Mesodermal cell (in vitro differentiated cells): ENCODE results near the gene TLCD2.
"Not testable (repeated sequence)": the region's sequence is repeated elsewhere in the genome, so short reads cannot be mapped to it uniquely, and the experiment has no call there.

Experiments
- H3K27ac ChIP-seq: 2 replicates; pipeline ENCODE4 v1.7.0; 2013; ENCODE audit warnings: mild to moderate bottlenecking, low read depth, low read length, moderate library complexity; ENCODE audit not compliant: severe bottlenecking
- H3K36me3 ChIP-seq: 2 replicates; pipeline ENCODE4 v1.7.1; 2013; ENCODE audit warnings: mild to moderate bottlenecking, low read length, moderate library complexity; ENCODE audit not compliant: control insufficient read depth, insufficient read depth
- H3K4me1 ChIP-seq: one replicate; pipeline ENCODE4 v1.7.1; 2013; ENCODE audit warnings: mild to moderate bottlenecking, low read length; ENCODE audit not compliant: insufficient read depth, control insufficient read depth, poor library complexity, severe bottlenecking
- H3K4me3 ChIP-seq: 2 replicates; pipeline ENCODE4 v1.7.0; 2013; ENCODE audit warnings: low read length, control low read depth, mild to moderate bottlenecking; ENCODE audit not compliant: insufficient read depth, poor library complexity, severe bottlenecking; ENCODE audit errors: extremely low read depth
- H3K9me3 ChIP-seq: 2 replicates; pipeline ENCODE4 v1.7.1; 2013; ENCODE audit warnings: mild to moderate bottlenecking, low read length, moderate library complexity; ENCODE audit not compliant: control insufficient read depth
- WGBS, 2 experiments: methylation state at CpG; one replicate each; pipeline ENCODE4 v1.1.5; 2013; ENCODE audit warnings: missing lambda C conversion rate in 2 of 2; ENCODE audit not compliant: insufficient coverage in 2 of 2; 5-methylcytosine and 5-hydroxymethylcytosine counted together

The TLCD2 gene

DNA sequence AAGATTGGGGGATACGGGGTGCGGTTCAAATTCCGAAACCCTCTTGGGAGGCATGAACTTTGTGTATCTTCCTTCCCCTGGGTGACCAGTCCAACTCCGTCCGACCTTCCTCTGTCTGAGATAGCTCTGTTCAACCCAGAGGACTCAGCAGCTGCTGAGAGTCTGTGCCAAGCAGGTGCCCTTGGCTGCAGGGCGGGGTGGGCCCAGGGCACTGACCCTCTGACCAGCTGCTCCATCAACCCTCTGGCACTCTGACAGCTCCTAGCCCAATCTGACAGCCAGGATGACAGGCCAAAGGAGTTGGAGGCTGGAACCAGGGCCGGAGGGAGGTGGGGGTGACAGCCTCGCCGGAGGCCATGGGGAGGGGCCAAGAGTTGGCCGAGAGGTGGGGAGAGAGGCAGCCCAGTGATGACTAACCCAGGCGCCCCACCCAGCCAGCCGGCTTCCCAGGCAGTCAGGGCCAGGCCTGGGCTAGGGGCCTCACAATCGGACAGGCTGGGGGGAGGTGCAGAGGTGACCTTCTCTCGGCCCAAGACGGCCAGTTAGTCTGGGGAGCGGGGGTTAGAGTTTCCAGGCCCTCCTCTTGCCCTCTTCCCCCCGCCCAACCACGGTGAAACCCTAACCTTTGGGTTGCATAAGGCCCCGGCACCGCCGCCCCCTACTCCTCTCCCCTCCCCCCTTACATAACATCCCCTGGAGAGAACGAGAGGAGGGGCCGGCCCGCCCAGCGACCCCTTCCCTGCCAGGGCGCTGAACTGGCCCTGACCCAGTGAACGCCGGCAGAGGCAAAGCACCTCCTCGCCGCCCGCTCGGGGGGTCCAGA lies 5.0 kb upstream of the TLCD2 start:
- peaks cover 36% of the 10 kb centered on the region for H3K36me3 ChIP-seq
- 1 to 3% methylated on average over 8 to 22 of the region's 32 CpGs for WGBS, 2 experiments

DNA sequence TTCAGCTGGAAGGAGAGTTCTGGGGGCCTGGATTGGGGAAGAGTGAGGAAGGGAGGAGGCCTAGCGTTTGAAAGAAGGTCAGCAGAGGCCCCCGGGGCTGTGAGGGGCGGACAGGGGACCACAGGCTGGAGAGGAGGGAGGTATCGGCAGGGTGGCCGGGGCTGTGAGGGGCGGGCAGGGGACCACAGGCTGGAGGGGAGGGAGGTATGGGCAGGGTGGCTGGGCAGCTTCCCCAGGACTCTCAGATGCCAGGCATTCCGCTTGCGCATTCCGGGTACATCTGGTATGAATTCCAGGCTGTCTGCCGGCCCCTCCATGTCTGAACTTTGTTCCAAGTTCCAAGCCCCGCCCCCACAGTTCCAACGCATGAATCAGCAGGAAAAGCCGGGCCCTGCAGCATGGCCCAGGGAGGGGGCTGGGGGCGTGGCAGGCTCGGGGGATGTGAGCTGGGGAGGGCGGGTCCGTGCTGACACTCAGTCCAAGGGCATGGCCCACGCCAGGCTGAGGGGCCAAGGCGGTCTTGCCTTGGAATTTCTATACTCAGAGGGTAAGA lies 4.3 kb upstream of the TLCD2 start:
- Histone ChIP-seq H3K9me3 (no peaks in the 10 kb centered on the region), H3K4me1 (peaks cover 42% of the 10 kb centered on the region), H3K27ac (peak overlapping the region; percentile 97), H3K4me3 (peak overlapping the region; percentile 99), H3K36me3 (peaks cover 36% of the 10 kb centered on the region)
- WGBS, 2 experiments, result 2 to 3% methylated on average over 11 to 17 of the region's 19 CpGs

More for the DNA sequence above, 5.0 kb upstream of the TLCD2 start:
- H3K9me3 ChIP-seq, result no peaks in the 10 kb centered on the region
- peak overlapping the region; percentile 97 for H3K27ac ChIP-seq
- H3K4me3 ChIP-seq, result peak overlapping the region; percentile 99
- H3K4me1 ChIP-seq, result peaks cover 42% of the 10 kb centered on the region

DNA sequence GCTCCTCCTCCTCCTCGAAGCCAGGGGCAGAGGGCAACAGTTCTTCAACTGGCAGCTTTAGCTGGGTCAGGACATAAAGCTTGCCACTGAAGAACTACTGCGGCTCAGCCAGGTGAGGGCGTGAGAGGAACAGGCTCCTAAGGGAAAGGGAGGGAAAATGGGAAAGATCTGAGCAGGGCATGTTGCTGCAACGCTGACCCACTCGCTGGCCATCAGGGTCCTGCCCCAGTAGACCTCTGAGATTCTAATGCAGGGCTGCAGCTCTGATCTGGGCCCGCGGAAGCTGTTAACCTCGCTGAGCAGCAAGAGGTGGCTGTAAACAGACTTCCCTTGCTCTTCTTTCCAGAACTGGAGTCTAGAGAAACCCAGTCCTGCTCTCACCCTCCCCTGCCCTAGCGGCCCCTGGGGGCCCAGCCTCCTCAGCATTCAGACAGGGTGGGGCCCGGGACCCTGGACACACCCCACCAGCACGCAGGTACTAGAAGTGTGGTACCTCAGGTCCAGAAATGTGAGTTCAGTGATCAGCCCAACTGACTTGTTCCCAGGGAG lies 3.8 kb upstream of the TLCD2 start:
- peaks cover 44% of the 10 kb centered on the region for H3K4me1 ChIP-seq
- H3K9me3 ChIP-seq, result no peaks in the 10 kb centered on the region
- peak overlapping the region; percentile 97 for H3K27ac ChIP-seq
- WGBS, 2 experiments, result 7 to 12% methylated on average over 8 to 10 of the region's 11 CpGs
- peaks cover 36% of the 10 kb centered on the region for H3K36me3 ChIP-seq
- peak overlapping the region; percentile 99 for H3K4me3 ChIP-seq

DNA sequence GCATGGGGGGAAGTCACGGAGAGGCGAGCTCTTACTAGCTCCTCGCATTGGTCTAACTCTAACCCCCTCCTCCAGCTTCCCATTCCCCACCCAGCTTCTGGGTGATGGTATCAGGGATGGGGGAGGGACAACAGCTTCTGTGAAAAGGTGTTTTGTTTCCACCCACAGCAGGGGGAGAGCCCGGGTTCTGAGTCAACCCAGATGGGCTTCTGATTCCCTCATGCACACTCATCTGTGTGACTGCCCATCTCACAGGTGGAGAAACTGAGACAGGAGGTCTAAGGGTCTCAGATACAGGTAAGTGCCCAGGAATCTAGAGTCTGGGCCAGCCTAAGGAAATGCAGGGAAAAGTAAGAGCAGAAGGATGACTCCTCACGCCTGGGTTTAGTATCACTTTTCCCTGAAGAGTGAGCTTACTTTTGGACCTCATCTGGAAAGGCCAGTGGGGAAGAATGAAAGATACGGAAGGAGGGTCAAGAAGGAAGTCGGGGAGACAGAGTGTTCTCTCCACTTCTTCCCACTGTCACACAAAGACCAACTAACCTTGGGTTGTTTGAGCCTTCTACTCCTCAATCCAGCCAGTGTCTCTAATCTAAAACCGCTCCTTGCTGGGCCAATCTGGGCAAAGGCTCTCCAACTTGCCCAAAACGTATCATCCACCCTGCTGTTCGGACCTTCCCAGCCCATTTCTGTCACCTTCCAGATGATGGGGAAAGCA lies 3.1 kb upstream of the TLCD2 start:
- H3K27ac ChIP-seq, result peak overlapping the region; percentile 97
- 63 to 64% methylated on average over 5 to 6 of the region's 10 CpGs for WGBS, 2 experiments
- no peaks in the 10 kb centered on the region for H3K9me3 ChIP-seq
- H3K4me1 ChIP-seq, result peaks cover 44% of the 10 kb centered on the region
- peaks cover 36% of the 10 kb centered on the region for H3K36me3 ChIP-seq
- H3K4me3 ChIP-seq, result peak overlapping the region; percentile 99

DNA sequence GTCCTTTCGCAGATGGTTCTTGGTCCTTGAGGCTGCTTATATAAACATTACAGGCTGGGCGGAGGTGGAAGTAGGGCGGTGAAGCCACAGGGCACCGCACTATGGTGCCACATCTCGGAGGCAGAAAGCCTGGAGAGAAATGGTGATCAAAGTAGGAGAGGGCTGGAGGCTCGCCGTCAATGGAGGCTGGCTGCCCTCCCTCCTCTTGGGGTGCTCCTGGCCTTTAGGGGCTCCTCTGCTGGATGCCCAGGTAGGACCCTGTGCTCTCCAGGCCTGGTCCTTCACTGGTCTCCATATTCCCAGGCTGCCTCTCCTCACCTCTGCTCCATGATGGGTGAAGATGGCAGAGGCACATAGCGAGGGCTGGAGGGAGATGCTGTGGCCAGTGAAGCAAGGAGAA lies 2.1 kb upstream of the TLCD2 start:
- 100% methylated on average over 6 to 7 of the region's 8 CpGs for WGBS, 2 experiments
- H3K36me3 ChIP-seq, result peaks cover 36% of the 10 kb centered on the region
- H3K9me3 ChIP-seq, result no peaks in the 10 kb centered on the region
- H3K27ac ChIP-seq, result no peak overlapping the region
- H3K4me1 ChIP-seq, result peaks cover 38% of the 10 kb centered on the region
- no peak overlapping the region for H3K4me3 ChIP-seq

DNA sequence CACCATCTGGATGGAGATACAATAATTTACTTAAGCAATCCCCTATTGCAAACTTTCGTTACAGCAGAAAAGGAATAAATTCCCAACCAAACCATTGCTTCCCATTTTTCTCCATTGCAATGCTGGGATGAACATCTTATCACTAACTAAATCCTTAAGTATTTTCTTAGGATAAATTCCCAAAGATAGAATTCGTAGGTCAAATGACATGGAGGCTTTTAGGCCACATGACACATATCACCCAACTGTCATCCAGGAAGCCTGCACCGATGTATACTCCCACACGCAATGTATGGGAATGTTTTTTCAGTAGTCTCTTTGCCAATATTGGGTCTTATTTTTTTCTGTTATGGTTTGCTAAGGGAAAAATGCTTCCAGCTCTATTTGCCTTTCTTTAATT lies 1.6 kb upstream of the TLCD2 start:
- H3K4me3 ChIP-seq, result no peak overlapping the region
- 100% methylated on average over 1 of the region's 4 CpGs; no CpG with 5 or more reads in 1 of the 2 experiments for whole genome bisulfite sequencing, 2 experiments
- H3K4me1 ChIP-seq, result peaks cover 38% of the 10 kb centered on the region
- no peak overlapping the region for H3K27ac ChIP-seq
- peaks cover 36% of the 10 kb centered on the region for H3K36me3 ChIP-seq
- no peaks in the 10 kb centered on the region for H3K9me3 ChIP-seq

DNA sequence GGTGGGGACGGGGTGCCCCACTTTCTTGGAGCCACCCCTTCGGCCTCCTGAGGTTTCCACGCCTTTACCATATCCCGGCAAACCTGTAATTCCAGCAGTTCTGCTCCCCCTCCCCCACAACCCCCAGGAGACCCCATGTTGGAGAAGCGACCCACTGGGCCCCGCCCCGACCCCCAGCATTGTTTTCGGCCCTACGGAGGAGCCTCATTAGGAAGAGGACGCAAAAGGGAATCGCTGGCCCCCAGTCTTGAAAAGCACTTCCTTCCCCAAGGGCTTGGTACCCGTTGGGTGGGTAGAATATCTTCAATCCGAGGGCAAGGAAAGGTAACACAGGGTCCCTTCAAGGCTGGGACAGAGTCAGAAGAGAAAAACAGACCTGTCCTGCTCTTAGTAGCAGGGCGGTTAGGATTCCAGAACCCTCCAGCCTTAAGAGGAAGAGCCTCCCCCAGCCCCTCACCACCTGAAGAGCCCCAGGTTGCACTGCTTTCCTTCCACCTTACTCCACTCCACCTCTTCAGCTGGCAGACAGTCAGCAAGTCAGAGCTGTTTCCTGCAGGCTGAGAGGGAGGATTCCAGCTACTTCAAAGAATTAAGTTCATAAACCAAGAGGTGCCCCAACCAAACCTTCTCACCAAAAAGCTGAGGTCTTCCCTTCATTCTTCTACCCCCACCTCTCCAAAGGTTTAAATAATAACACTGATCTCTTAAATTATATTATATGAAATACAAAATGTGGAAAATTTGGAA lies 803 bp upstream of the TLCD2 start:
- WGBS, 2 experiments, result 27 to 28% methylated on average over 7 to 9 of the region's 14 CpGs
- no peaks in the 10 kb centered on the region for H3K9me3 ChIP-seq
- peak overlapping the region; percentile 49 for H3K4me3 ChIP-seq
- no peak overlapping the region for H3K27ac ChIP-seq
- peaks cover 36% of the 10 kb centered on the region for H3K36me3 ChIP-seq
- peaks cover 38% of the 10 kb centered on the region for H3K4me1 ChIP-seq

DNA sequence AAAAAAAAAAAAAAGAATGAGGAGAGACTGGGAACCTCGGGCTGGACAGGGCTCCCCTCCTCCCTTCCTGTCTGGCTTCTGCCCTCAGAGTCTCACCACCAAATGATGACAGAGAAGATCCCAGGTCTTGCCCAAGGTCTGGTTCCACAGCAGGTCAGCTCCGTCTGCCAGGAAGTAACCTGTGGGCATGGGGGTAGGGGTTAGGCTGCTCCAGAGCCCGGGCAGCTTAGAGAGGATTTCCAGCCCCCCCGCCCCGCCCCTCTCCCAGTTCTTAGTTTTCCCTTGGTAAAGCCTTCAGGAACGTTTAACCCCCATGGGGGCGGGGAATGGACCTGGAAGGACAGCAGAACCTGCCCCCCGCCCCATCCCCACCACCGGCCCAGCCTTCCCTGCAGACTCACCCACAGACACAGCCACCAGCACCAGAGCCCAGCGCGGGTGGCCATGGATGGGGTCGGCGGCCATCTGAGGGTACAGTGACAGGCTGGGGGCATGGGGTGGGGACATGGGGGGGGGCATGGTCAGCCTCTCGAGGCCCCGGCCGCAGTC lies 700 bp downstream of the TLCD2 start:
- peaks cover 42% of the 10 kb centered on the region for H3K4me1 ChIP-seq
- H3K27ac ChIP-seq, result no peak overlapping the region
- WGBS, 2 experiments, result 0 to 41% methylated on average over 1 to 4 of the region's 16 CpGs
- H3K36me3 ChIP-seq, result peaks cover 36% of the 10 kb centered on the region
- peak overlapping the region; percentile 49 for H3K4me3 ChIP-seq
- H3K9me3 ChIP-seq, result no peaks in the 10 kb centered on the region

DNA sequence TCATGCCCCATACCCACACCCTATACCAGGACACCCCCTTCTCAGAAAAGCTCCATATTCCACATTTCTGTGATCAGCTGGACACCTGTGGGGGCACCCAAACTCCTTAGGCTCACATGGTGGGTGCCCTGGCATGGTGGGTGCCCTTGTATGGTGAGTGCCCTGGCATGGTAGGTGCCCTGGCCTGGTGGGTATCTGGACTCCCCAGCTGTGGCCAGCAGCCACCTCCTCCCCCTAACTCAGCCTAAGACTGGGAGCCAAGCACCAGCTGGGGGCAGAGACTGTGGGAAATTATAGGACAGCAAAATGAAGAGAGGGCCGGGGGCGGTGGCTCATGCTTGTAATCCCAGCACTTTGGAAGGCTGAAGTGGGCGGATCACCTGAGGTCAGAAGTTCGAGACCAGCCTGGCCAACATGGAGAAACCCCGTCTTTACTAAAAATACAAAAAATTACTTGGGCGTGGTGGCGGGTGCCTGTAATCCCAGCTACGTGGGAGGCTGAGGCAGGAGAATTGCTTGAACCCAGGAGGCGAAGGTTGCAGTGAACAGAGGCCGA lies 1.3 kb downstream of the TLCD2 start:
- H3K27ac ChIP-seq, H3K9me3 ChIP-seq, H3K4me3 ChIP-seq: not testable (repeated sequence)
- H3K4me1 ChIP-seq, result peaks cover 41% of the 10 kb centered on the region
- 97 to 98% methylated on average over 7 to 9 of the region's 10 CpGs for WGBS, 2 experiments
- peaks cover 30% of the 10 kb centered on the region for H3K36me3 ChIP-seq

DNA sequence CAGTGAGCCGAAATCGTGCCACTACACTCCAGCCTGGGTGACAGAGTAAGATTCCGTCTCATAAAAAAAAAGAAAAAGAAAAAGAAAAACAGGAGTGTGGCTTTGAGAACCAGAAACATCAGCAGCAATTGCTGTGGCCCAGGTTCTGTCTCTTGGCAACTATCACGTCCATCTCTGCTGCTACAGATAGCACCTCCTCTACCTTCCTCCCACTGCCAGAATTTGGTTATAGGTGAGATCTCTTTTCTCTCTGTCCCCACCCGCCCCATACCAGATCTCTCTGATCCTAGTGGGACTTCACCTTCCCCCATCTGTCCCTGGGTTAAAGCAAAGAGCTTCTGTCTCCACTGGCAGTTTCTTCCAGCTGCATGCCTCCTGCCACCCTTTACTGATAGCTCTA lies 3.1 kb downstream of the TLCD2 start:
- peaks cover 12% of the 10 kb centered on the region for H3K36me3 ChIP-seq
- no peak overlapping the region for H3K27ac ChIP-seq
- WGBS, 2 experiments, result 76 to 95% methylated on average over 3 to 4 of the region's 5 CpGs
- H3K4me3 ChIP-seq, result no peak overlapping the region
- H3K9me3 ChIP-seq, result no peaks in the 10 kb centered on the region
- H3K4me1 ChIP-seq, result peaks cover 23% of the 10 kb centered on the region
